ENCODE measurements around the gene SAXO2. TPM values are rescaled to one million over a fixed set of nuclear protein-coding genes. Genes with fewer than 3 reads are reported as not detected.

The SAXO2 gene
- polyA plus RNA-seq, 1 donor (not counting 4 experiments of a cell fraction or from before 2014, with no cell fraction given) = 2.2 TPM

DNA sequence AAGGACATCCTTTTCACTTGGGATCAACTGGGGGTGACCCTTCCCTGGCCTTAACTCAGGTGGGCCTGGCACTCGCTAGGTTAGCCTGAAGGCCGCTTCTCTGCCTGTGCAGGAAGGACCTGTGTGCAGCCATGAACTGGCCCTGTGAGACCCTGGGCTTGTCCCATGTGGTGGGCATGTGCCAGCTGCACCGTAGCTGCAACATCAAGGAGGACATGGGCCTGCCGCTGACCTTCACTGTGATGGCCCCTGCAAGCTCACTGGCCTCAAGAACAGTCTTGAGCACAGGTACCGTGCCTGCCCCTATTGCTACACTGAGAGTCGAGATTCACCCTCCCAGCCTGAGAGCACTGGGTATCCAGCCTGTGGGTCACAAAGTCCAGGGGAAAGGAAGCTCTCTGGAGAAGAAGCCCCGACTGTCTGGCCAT, 43.0 kb downstream of the SAXO2 start:
- Histone ChIP-seq H3K9me3 (ENCODE audit: control insufficient read depth, low read depth, low read length) (no peaks in the 10 kb centered on the region), H3K9me1 (ENCODE audit: control insufficient read depth, extremely low read depth, insufficient read depth, low read length) (no peaks in the 10 kb centered on the region), H3K4me2 (ENCODE audit: control insufficient read depth, extremely low read depth, insufficient read depth, low read depth, low read length) (no peak overlapping the region), H3K4me3 (ENCODE audit: control insufficient read depth in 2 of 3, extremely low read depth in 1 of 3, insufficient read depth in 2 of 3, low read depth in 1 of 3, low read length in 3 of 3) (no peak overlapping the region), H3K36me3 (ENCODE audit: control insufficient read depth in 2 of 2, extremely low read depth in 1 of 2, insufficient read depth in 2 of 2, low read length in 2 of 2) (no peaks in the 10 kb centered on the region), H2AFZ (ENCODE audit: control insufficient read depth, low read length) (no peak overlapping the region), H3K27me3 (ENCODE audit: control insufficient read depth, extremely low read depth, insufficient read depth, low read length) (peaks cover 3% of the 10 kb centered on the region), H3K9ac (ENCODE audit: control insufficient read depth, extremely low read depth, insufficient read depth, low read length) (no peak overlapping the region), H4K20me1 (ENCODE audit: control insufficient read depth, extremely low read depth, insufficient read depth, low read length) (no peaks in the 10 kb centered on the region), H3K79me2 (ENCODE audit: control insufficient read depth, insufficient read depth, low read length) (no peaks in the 10 kb centered on the region), H3K4me1 (ENCODE audit: control insufficient read depth, extremely low read depth, insufficient read depth, low read length) (no peaks in the 10 kb centered on the region), H3K27ac (ENCODE audit: control insufficient read depth, insufficient read depth, low read length) (no peak overlapping the region)
- FAIRE-seq (no peak), DNase-seq (ENCODE audit: low read depth, low spot score) (no peak)
- no peak for TF ChIP-seq CTCF (optimal IDR thresholded peaks at IDR 0.05 in 1 of 3, IDR thresholded peaks at IDR 0.05 in 1 of 3, conservative IDR thresholded peaks at IDR 0.05 in 1 of 3; ENCODE audit: extremely low read depth in 1 of 3, insufficient read depth in 2 of 3, low read length in 3 of 3)
- TF ChIP-seq EZH2 (IDR thresholded peaks at IDR 0.05; ENCODE audit: low read length) = no peak
- dilution Hi-C loops (cut with MboI; ENCODE audit: extremely low pct_ligation_motif_present, low sequenced_read_pairs) = no loop called here

GRCh38 chr15:82306791-82307713, 44.4 kb downstream of the SAXO2 start:
- no peaks in the 10 kb centered on the region for H4K20me1 ChIP-seq (ENCODE audit: control insufficient read depth, extremely low read depth, insufficient read depth, low read length)
- H3K9me3 ChIP-seq (ENCODE audit: control insufficient read depth, low read depth, low read length) = no peaks in the 10 kb centered on the region
- no peaks in the 10 kb centered on the region for H3K79me2 ChIP-seq (ENCODE audit: control insufficient read depth, insufficient read depth, low read length)
- dilution Hi-C loops (cut with MboI; ENCODE audit: extremely low pct_ligation_motif_present, low sequenced_read_pairs) = no loop called here
- H3K27me3 ChIP-seq (ENCODE audit: control insufficient read depth, extremely low read depth, insufficient read depth, low read length) = no peaks in the 10 kb centered on the region
- H3K9me1 ChIP-seq (ENCODE audit: control insufficient read depth, extremely low read depth, insufficient read depth, low read length) = no peaks in the 10 kb centered on the region
- H2AFZ ChIP-seq (ENCODE audit: control insufficient read depth, low read length) = no peak overlapping the region
- no peak overlapping the region for H3K4me3 ChIP-seq (ENCODE audit: control insufficient read depth in 2 of 3, extremely low read depth in 1 of 3, insufficient read depth in 2 of 3, low read depth in 1 of 3, low read length in 3 of 3)
- TF ChIP-seq EZH2 (IDR thresholded peaks at IDR 0.05; ENCODE audit: low read length) (no peak), CTCF (optimal IDR thresholded peaks at IDR 0.05 in 1 of 3, IDR thresholded peaks at IDR 0.05 in 1 of 3, conservative IDR thresholded peaks at IDR 0.05 in 1 of 3; ENCODE audit: extremely low read depth in 1 of 3, insufficient read depth in 2 of 3, low read length in 3 of 3) (peak in 1 of 3 experiments; percentile 15)
- no peak overlapping the region for H3K27ac ChIP-seq (ENCODE audit: control insufficient read depth, insufficient read depth, low read length)
- FAIRE-seq = no peak
- no peak overlapping the region for H3K4me2 ChIP-seq (ENCODE audit: control insufficient read depth, extremely low read depth, insufficient read depth, low read depth, low read length)
- no peak for DNase-seq (ENCODE audit: low read depth, low spot score)
- H3K4me1 ChIP-seq (ENCODE audit: control insufficient read depth, extremely low read depth, insufficient read depth, low read length) = no peaks in the 10 kb centered on the region
- H3K9ac ChIP-seq (ENCODE audit: control insufficient read depth, extremely low read depth, insufficient read depth, low read length) = no peak overlapping the region
- no peaks in the 10 kb centered on the region for H3K36me3 ChIP-seq (ENCODE audit: control insufficient read depth in 2 of 2, extremely low read depth in 1 of 2, insufficient read depth in 2 of 2, low read length in 2 of 2)
